Measurements from ENCODE around the gene AIFM2.
"Not testable (repeated sequence)": the region's sequence is repeated elsewhere in the genome, so short reads cannot be mapped to it uniquely, and the experiment has no call there.

AIFM2 gene

GRCh38 chr10:70093335-70093944 lies 39.2 kb downstream of the AIFM2 start:
- no peak for DNase-seq (ENCODE audit: low read depth)

DNA sequence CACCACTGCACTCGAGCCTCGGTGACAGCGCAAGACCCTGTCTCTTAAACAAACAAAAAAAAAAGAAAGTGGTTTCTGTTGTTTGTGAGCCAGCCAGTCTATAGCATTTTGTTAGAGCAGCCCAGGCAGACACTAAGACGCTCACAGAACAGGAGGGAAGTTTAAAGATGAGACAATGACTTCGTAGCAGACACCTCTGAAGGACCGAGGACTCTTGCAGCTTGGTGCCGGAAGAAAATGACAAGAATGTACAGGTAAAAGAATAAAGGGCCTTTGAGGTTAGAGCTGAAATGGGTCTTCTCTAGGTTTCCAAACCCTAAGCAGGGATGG lies 40.3 kb downstream of the AIFM2 start:
- no peak for DNase-seq (ENCODE audit: low read depth)

- DNase-seq (ENCODE audit: low read depth), result no peak
These were observed 41.7 kb downstream of the AIFM2 start for GRCh38 chr10:70090951-70091350.

DNA sequence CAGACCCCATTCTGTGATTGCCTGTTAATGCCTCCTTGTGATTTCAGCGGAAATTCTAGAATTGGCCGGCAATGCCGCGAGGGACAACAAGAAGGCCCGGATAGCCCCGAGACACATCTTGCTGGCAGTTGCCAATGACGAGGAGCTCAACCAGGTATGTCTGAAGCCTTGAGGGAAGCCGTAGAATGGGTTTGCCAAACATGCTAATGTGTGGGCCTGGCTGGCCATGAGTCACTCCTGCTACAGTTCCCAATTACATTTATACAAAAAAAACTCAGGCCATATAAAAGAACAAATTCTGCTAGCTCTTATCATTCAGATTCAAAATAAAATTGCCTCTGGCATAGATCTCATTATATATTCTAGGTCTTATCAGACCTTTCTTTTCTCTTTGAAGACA lies 42.6 kb downstream of the AIFM2 start:
- DNase-seq (ENCODE audit: low read depth), result no peak

DNA sequence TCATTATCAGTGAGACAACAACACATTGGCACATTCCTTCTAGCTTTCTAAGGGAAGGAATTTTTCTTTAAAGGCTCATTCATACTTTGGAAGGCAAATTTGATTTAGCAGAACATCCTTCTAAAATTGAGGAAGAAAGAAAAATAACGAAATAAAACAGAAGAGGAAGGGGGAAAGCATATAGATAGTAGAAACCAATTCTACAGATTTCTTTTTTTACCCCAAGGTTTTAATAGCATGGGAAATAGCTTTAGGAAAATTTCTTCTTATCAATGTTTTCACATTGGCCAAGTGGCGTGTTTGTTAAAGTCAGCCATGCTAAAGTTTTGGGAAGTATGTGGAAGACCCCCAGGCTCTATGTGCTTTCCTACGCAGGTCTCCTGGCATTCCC lies 44.3 kb downstream of the AIFM2 start:
- DNase-seq (ENCODE audit: low read depth), result no peak

DNA sequence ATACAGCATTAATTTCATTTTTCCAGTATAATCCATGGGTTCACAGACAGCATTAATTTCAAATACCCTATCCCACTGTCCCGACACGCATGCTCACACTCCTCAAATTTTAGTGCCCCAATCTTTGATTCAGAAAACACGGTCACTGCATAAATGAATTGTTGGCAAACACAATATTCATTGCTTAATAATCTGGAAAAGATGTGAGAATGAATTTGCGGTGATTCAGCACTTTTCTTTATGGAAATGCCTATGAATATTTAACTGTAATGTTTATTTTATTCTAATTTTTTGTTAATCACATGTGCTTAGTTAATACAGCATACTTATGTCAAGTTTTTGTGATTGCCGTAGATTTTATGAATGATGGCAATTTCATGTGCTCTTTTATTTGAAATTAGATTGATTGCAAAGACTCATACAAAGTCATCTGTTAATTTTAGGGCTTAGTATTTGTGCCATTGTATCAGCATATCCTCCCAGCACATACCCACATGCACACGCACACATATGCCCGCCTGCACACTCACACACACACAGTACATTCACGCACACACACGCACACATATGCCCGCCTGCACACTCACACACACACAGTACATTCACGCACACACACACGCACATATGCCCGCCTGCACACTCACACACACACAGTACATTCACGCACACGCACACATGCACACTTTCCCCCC lies 44.9 kb downstream of the AIFM2 start:
- no peak for DNase-seq (ENCODE audit: low read depth)

GRCh38 chr10:70085975-70086613 lies 46.5 kb downstream of the AIFM2 start:
- DNase-seq (ENCODE audit: low read depth), result no peak

- DNase-seq (ENCODE audit: low read depth), result no peak
These were observed 48.4 kb downstream of the AIFM2 start for GRCh38 chr10:70084189-70084588.

DNA sequence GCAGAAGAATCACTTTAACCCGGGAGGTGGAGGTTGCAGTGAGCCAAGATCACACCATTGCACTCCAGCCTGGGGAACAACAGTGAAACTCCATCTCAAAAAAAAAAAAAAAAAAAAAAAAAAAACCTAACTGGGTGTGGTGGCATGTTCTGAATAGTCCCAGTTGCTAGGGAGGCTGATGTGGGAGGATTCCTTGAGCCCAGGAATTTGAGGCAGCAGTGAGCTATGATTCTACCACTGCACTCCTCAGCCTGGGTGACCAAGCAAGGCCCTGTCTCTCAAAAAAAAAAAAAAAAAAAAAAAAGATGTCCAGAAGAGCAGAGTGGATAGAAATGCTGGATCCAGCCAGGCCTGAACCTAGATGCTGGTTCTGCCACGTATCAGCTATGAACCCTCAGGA lies 51.8 kb downstream of the AIFM2 start:
- DNase-seq (ENCODE audit: low read depth), result not testable (repeated sequence)

- DNase-seq (ENCODE audit: low read depth), result no peak
These were observed 53.7 kb downstream of the AIFM2 start for GRCh38 chr10:70078937-70079336.

DNA sequence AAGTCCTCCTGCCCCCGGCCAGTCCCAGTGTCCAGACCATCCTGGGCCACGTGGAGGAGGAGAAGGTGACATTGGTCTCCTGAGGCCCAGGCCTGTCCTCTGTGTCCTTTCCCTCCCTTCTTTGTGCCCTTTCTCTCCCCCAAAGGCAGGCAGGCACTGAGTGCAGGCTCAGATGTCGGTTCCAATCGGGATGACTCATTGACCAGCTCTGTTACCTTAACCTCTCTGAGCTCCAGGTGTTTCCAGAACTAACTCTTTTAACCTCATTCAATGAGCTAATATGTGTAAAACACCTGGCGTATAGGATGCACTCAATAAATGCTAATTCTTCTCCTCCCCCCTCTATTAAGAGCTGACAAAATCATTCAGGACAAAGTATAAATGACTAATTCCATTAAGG lies 54.3 kb downstream of the AIFM2 start:
- no peak for DNase-seq (ENCODE audit: low read depth)

DNA sequence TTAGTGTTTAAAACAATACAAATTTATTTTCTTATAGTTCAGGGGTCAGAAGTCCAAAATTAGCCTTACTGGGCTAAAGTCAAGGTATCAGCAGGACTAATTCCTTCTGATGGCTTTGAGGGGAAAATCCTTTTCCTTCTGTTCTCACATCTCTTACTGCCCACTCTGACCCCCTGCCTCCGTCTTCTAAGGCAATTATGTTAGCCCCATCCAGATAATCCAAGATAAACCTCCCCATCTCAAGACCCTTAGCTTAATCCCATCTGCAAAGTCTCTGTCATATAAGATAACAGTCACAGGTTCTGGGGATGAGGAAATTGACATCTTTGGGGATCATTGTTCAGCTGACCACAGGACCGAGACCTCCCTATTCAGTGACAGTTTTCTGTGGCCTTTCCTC lies 57.7 kb downstream of the AIFM2 start:
- no peak for DNase-seq (ENCODE audit: low read depth)

DNA sequence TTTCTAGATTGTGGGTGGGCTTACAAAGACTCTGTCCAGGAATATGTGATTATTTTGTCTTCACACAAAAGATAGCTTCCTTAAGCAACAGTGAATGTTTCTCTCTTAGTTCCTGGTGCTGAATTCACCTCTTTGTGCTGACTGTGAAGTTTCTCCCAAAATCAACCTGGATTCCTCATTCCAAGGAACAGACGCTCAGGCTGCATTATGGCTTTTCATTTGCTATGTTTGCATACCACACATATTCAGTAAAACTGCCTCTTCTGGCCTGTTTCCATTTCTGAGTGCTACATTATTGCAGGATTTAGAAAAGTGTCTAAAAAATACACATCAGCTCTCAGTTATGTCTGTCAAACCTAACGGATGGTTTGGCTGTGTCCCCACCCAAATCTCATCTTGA lies 58.5 kb downstream of the AIFM2 start:
- DNase-seq (ENCODE audit: low read depth), result no peak

DNA sequence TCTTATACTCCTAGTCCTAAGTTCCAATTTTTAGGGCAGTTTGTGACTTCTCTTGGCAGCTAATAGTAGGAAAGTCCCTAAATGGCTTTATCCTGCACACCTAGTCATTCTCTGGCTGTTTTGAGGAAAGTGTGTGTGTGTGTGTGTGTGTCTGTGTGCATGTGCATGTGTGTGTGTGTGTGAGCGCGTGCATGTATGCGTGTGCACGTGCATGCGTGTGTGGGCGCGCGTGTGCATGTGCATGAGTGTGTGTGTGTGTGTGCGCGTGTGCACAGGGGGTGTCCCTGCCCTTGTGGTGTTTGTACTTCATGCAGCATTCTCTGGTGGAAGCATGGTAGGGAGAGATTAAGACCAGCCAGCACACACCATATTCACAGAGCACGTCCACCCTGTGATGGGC lies 61.8 kb downstream of the AIFM2 start:
- no peak for DNase-seq (ENCODE audit: low read depth)

GRCh38 chr10:70069346-70069745 lies 63.3 kb downstream of the AIFM2 start:
- no peak for DNase-seq (ENCODE audit: low read depth)

DNA sequence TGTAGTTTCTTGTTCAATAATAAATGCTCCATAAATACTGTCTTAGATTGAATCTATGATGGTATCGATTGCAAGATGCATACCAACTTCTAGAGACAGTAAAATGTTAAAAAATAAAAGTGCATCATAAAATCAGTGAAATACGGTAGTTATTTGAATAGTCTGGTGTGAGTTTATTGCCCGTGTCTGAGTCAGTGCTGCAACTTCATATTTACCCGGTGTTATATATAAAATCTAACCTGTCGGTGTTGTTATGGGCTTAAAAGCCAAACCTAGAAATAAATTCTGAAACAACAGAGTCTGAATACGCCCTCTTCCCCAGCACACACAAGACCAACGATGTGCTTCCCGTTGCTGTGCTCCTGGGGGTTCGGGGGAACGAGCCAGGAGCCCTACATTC lies 63.7 kb downstream of the AIFM2 start:
- no peak for DNase-seq (ENCODE audit: low read depth)

DNA sequence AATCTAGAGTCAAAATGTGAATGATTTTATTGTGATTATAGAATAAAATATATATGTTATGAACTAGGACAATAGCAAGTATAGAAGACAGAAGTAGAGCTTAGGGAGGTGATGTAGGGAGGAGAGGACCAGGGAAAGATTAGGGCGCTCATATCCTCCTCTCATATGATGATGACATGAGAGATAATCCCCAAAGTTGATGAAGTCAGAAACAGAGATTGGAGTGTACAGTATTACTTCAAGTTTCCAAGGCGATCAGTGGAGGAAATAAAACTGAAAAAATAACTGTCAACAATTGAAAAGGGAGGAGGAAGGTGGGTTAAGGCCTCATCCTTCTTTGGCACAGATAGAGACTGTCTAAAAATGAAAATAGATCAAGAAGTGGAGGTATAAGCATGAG lies 65.0 kb downstream of the AIFM2 start:
- no peak for DNase-seq (ENCODE audit: low read depth)

GRCh38 chr10:70066190-70066589 lies 66.4 kb downstream of the AIFM2 start:
- DNase-seq (ENCODE audit: low read depth), result no peak

DNA sequence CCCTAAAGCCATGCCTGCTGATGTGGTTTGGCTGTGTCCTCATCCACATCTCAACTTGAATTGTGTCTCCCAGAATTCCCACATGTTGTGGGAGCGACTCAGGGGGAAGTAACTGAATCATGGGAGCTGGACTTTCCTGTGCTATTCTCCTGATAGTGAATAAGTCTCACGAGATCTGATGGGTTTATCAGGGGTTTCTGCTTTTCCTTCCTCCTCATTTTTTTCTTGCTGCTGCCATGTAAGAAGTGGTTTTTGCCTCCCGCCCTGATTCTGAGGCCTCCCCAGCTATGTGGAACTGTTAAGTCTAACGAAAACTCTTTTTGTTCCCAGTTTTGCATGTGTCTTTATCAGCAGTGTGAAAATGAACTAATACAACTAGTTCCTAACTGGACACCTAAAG lies 68.1 kb downstream of the AIFM2 start:
- DNase-seq (ENCODE audit: low read depth), result no peak

- DNase-seq (ENCODE audit: low read depth), result no peak
These were observed 69.1 kb downstream of the AIFM2 start for GRCh38 chr10:70063418-70064098.
